ENCODE data around the gene PPP2R5C.
"Not testable (repeated sequence)": the region's sequence is repeated elsewhere in the genome, so short reads cannot be mapped to it uniquely, and the experiment has no call there.

Gene PPP2R5C

GRCh38 chr14:101727611-101728366 lies 33.7 kb upstream of the PPP2R5C start:
- no peak for DNase-seq

- no peak for DNase-seq
Observed at GRCh38 chr14:101728367-101728742, 33.2 kb upstream of the PPP2R5C start.

- DNase-seq, result no peak
Observed at GRCh38 chr14:101729382-101729781, 32.1 kb upstream of the PPP2R5C start.

GRCh38 chr14:101730157-101730556 lies 31.4 kb upstream of the PPP2R5C start:
- not testable (repeated sequence) for DNase-seq

GRCh38 chr14:101730626-101731186 lies 30.8 kb upstream of the PPP2R5C start:
- DNase-seq, result no peak

- peak; percentile 44 for DNase-seq
Observed at GRCh38 chr14:101731187-101732080, 30.1 kb upstream of the PPP2R5C start.

- peak; percentile 76 for DNase-seq
Observed at GRCh38 chr14:101732118-101732517, 29.4 kb upstream of the PPP2R5C start.

GRCh38 chr14:101733211-101733610 lies 28.3 kb upstream of the PPP2R5C start:
- peak; percentile 43 for DNase-seq

- no peak for DNase-seq
Observed at GRCh38 chr14:101734246-101734847, 27.2 kb upstream of the PPP2R5C start.

- DNase-seq, result no peak
Observed at GRCh38 chr14:101735453-101735852, 26.1 kb upstream of the PPP2R5C start.

GRCh38 chr14:101736071-101736470 lies 25.4 kb upstream of the PPP2R5C start:
- DNase-seq, result no peak

- DNase-seq, result no peak
Observed at GRCh38 chr14:101736585-101736984, 24.9 kb upstream of the PPP2R5C start.

GRCh38 chr14:101737414-101738339 lies 23.8 kb upstream of the PPP2R5C start:
- DNase-seq, result peak; percentile 9

GRCh38 chr14:101738703-101739320 lies 22.7 kb upstream of the PPP2R5C start:
- no peak for DNase-seq

- no peak for DNase-seq
Observed at GRCh38 chr14:101739446-101740141, 21.9 kb upstream of the PPP2R5C start.

GRCh38 chr14:101740981-101741380 lies 20.5 kb upstream of the PPP2R5C start:
- no peak for DNase-seq

- DNase-seq, result no peak
Observed at GRCh38 chr14:101743701-101744100, 17.8 kb upstream of the PPP2R5C start.

GRCh38 chr14:101744382-101744781 lies 17.1 kb upstream of the PPP2R5C start:
- DNase-seq, result not testable (repeated sequence)

- DNase-seq, result not testable (repeated sequence)
Observed at GRCh38 chr14:101749756-101750155, 11.8 kb upstream of the PPP2R5C start.

- no peak for DNase-seq
Observed at GRCh38 chr14:101754893-101755292, 6.6 kb upstream of the PPP2R5C start.
